Measurements from ENCODE around the gene HS1BP3.

The HS1BP3 gene

GRCh38 chr2:20626698-20627513 is 24.0 kb downstream of the HS1BP3 start:
- DNase-seq, result no peak

- DNase-seq, result no peak
These were observed 24.6 kb downstream of the HS1BP3 start for GRCh38 chr2:20626392-20626697.

- DNase-seq, result no peak
These were observed 25.2 kb downstream of the HS1BP3 start for GRCh38 chr2:20625491-20626391.

- DNase-seq, result no peak
These were observed 25.9 kb downstream of the HS1BP3 start for GRCh38 chr2:20624884-20625485.

GRCh38 chr2:20624156-20624883 is 26.6 kb downstream of the HS1BP3 start:
- DNase-seq, result no peak

- no peak for DNase-seq
These were observed 27.1 kb downstream of the HS1BP3 start for GRCh38 chr2:20623741-20624155.

GRCh38 chr2:20623241-20623640 is 27.7 kb downstream of the HS1BP3 start:
- no peak for DNase-seq

GRCh38 chr2:20622731-20623130 is 28.2 kb downstream of the HS1BP3 start:
- DNase-seq, result no peak

GRCh38 chr2:20622296-20622686 is 28.6 kb downstream of the HS1BP3 start:
- no peak for DNase-seq

GRCh38 chr2:20621366-20622295 is 29.3 kb downstream of the HS1BP3 start:
- no peak for DNase-seq

GRCh38 chr2:20620696-20621365 is 30.1 kb downstream of the HS1BP3 start:
- no peak for DNase-seq

GRCh38 chr2:20620271-20620681 is 30.6 kb downstream of the HS1BP3 start:
- DNase-seq, result no peak

GRCh38 chr2:20619624-20620024 is 31.3 kb downstream of the HS1BP3 start:
- DNase-seq, result no peak

GRCh38 chr2:20618886-20619521 is 31.9 kb downstream of the HS1BP3 start:
- DNase-seq, result no peak

- no peak for DNase-seq
These were observed 32.4 kb downstream of the HS1BP3 start for GRCh38 chr2:20618468-20618885.

- peak; percentile 9 for DNase-seq
These were observed 32.9 kb downstream of the HS1BP3 start for GRCh38 chr2:20617892-20618467.

GRCh38 chr2:20617081-20617575 is 33.8 kb downstream of the HS1BP3 start:
- DNase-seq, result no peak

- no peak for DNase-seq
These were observed 34.5 kb downstream of the HS1BP3 start for GRCh38 chr2:20616341-20616871.

GRCh38 chr2:20615466-20616241 is 35.2 kb downstream of the HS1BP3 start:
- no peak for DNase-seq
